Endothelial cell of umbilical vein (primary cell): ENCODE data around the gene TOM1L1. TPM values are rescaled to one million over a fixed set of nuclear protein-coding genes. Genes with fewer than 3 reads are reported as not detected.

Experiments used
- BruUV-seq: library from RNA; stranded (reverse); fragments of 400-500 nt; replicated peaks from 2 replicates; lab custom pipeline; 2021; lab: Mats Ljungman, UMichigan
- CTCF ChIA-PET: fragments of 300-600, 350-600 bp; sonication (Branson Sonifier 250); formaldehyde crosslinking; loops from one replicate; lab custom pipeline; 2021; ENCODE audit warnings: antibody characterized with exemption, inconsistent platforms; lab: Charles Lee
- POLR2A ChIA-PET: fragments of 300-600, 350-600 bp; sonication (Branson Sonifier 250); formaldehyde crosslinking; loops from one replicate; lab custom pipeline; 2021; ENCODE audit warnings: antibody characterized with exemption, inconsistent platforms; lab: Charles Lee
- DNase-seq: peaks from one replicate; pipeline ENCODE4 v3.0.0-alpha.2; 2011; ENCODE audit warnings: low read depth, low spot score
- FAIRE-seq: peaks from 2 replicates; lab custom pipeline; 2011; peaks lifted over from hg19 to GRCh38; lab: Jason Lieb, UNC
- H2AFZ ChIP-seq: 2 replicates; pipeline ENCODE4 v1.6.0; 2012; ENCODE audit warnings: low read depth, low read length, control low read depth, inconsistent platforms
- H3K27ac ChIP-seq: 2 replicates; pipeline ENCODE4 v1.5.1; 2011; ENCODE audit warnings: low read depth, mild to moderate bottlenecking, control low read depth, low read length, moderate library complexity; ENCODE audit not compliant: insufficient read depth
- H3K27me3 ChIP-seq, 2 experiments: 2 replicates each; pipeline versions ENCODE4 v1.6.0 to v1.6.1; 2011; ENCODE audit warnings: low read length in 2 of 2, mixed read lengths in 1 of 2; ENCODE audit not compliant: control insufficient read depth in 2 of 2, insufficient read depth in 2 of 2
- H3K36me3 ChIP-seq, 2 experiments: 2 replicates in 1 of 2; 3 replicates in 1 of 2; pipeline ENCODE4 v1.5.1; 2011; ENCODE audit warnings: low read length in 2 of 2, mild to moderate bottlenecking in 1 of 2, moderate library complexity in 1 of 2; ENCODE audit not compliant: control insufficient read depth in 2 of 2, insufficient read depth in 2 of 2; ENCODE audit errors: extremely low read depth in 1 of 2
- H3K4me1 ChIP-seq: 3 replicates; pipeline ENCODE4 v1.5.1; 2011; ENCODE audit warnings: mild to moderate bottlenecking, low read length; ENCODE audit not compliant: control insufficient read depth, insufficient read depth; ENCODE audit errors: extremely low read depth
- H3K4me2 ChIP-seq: 2 replicates; pipeline ENCODE4 v1.6.1; 2011; ENCODE audit warnings: low read length, control low read depth, mixed read lengths; ENCODE audit not compliant: insufficient read depth
- H3K4me3 ChIP-seq, 3 experiments: fragments of 200-600 bp in 1 of 3; sonication (generic), shearing (Covaris generic) in 1 of 3; replicated peaks in 1 of 3; 2 replicates each; pipeline ENCODE4 v1.5.1; 2011 to 2016; ENCODE audit warnings: control low read depth in 3 of 3, low read length in 3 of 3, mild to moderate bottlenecking in 2 of 3, inconsistent platforms in 1 of 3, low read depth in 1 of 3, moderate library complexity in 1 of 3; ENCODE audit not compliant: insufficient read depth in 1 of 3
- H3K79me2 ChIP-seq: 2 replicates; pipeline ENCODE4 v1.6.0; 2012; ENCODE audit warnings: low read length, inconsistent platforms; ENCODE audit not compliant: control insufficient read depth, insufficient read depth
- H3K9ac ChIP-seq: replicated peaks from 2 replicates; pipeline ENCODE3; 2011; ENCODE audit warnings: low read length, control low read depth; ENCODE audit not compliant: insufficient read depth; ENCODE audit errors: extremely low read depth
- H3K9me1 ChIP-seq: replicated peaks from 3 replicates; pipeline ENCODE4 v1.6.0; 2011; ENCODE audit warnings: mild to moderate bottlenecking, low read length; ENCODE audit not compliant: control insufficient read depth, insufficient read depth; ENCODE audit errors: extremely low read depth
- H3K9me3 ChIP-seq: replicated peaks from 2 replicates; pipeline ENCODE4 v1.5.1; 2012; ENCODE audit warnings: low read length, inconsistent platforms; ENCODE audit not compliant: control insufficient read depth, insufficient read depth
- H4K20me1 ChIP-seq: replicated peaks from 2 replicates; pipeline ENCODE3; 2011; ENCODE audit warnings: mild to moderate bottlenecking, low read length; ENCODE audit not compliant: control insufficient read depth, insufficient read depth; ENCODE audit errors: extremely low read depth
- CTCF ChIP-seq, 2 donors: IDR thresholded peaks; 1 replicate in 1 of 2; 2 replicates in 1 of 2; pipeline ENCODE4 v1.5.1; 2011; ENCODE audit warnings: low read length in 2 of 2, mild to moderate bottlenecking in 2 of 2, moderate library complexity in 2 of 2, control low read depth in 1 of 2, inconsistent platforms in 1 of 2, low read depth in 1 of 2; ENCODE audit not compliant: insufficient read depth in 1 of 2; ENCODE audit errors: extremely low read depth in 1 of 2
- EZH2 ChIP-seq: IDR thresholded peaks from 2 replicates; pipeline ENCODE4 v1.6.1; 2012; ENCODE audit warnings: borderline replicate concordance, low read depth, mild to moderate bottlenecking, moderate library complexity, low read length, inconsistent platforms; ENCODE audit not compliant: severe bottlenecking
- FOS ChIP-seq: IDR thresholded peaks from 2 replicates; pipeline ENCODE4 v1.6.1; 2011; ENCODE audit warnings: mild to moderate bottlenecking, low read length, moderate library complexity, borderline replicate concordance; ENCODE audit not compliant: insufficient read depth
- GATA2 ChIP-seq: IDR thresholded peaks from 2 replicates; pipeline ENCODE4 v1.7.0; 2011; ENCODE audit warnings: low read depth, mild to moderate bottlenecking, moderate library complexity, mixed read lengths, low read length; ENCODE audit not compliant: insufficient read length, insufficient read depth
- JUN ChIP-seq: IDR thresholded peaks from 2 replicates; pipeline ENCODE4 v1.6.1; 2011; ENCODE audit warnings: borderline replicate concordance, low read depth; ENCODE audit not compliant: insufficient read length, insufficient read depth
- MAX ChIP-seq: IDR thresholded peaks from 2 replicates; pipeline ENCODE4 v1.6.1; 2011; ENCODE audit not compliant: insufficient read depth, insufficient read length
- MYC ChIP-seq: IDR thresholded peaks from one replicate; pipeline ENCODE4 v1.6.1; 2011; ENCODE audit warnings: mild to moderate bottlenecking, low read depth, low read length
- POLR2A ChIP-seq: IDR thresholded peaks from 2 replicates; pipeline ENCODE4 v1.6.1; 2012; ENCODE audit warnings: low read depth, mild to moderate bottlenecking, control low read depth, low read length
- dilution Hi-C: fragments of 300-500 bp; cut with MboI; formaldehyde crosslinking; loops from one replicate; pipeline ENCODE4 v1.15.0; 2019; ENCODE audit warnings: low sequenced_read_pairs; ENCODE audit not compliant: extremely low pct_ligation_motif_present
- intact Hi-C: fragments of 100-400 bp; cut with micrococcal nuclease; formaldehyde crosslinking; loops from one replicate; pipeline ENCODE4 v1.10.0; 2022
- polyA plus RNA-seq, 4 experiments: library from polyadenylated mRNA; depleted of rRNA in 3 of 4; stranded (reverse) in 3 of 4; unstranded in 1 of 4; fragments of >200 nt; gene quantifications; 2 replicates each; pipeline versions ENCODE4 v1.2.1 to v1.2.3, GENCODE V29; 2011 to 2012; ENCODE audit warnings: missing spikeins in 1 of 4
- total RNA-seq: library from RNA; stranded (reverse); gene quantifications from 2 replicates; pipeline ENCODE4 v1.2.3, GENCODE V29; 2021

Gene TOM1L1
- total and polyA plus RNA-seq, 2 donors (not counting 3 experiments of a cell fraction or from before 2014, with no cell fraction given): 0.44 to 0.60 TPM

- H2AFZ ChIP-seq: no peak overlapping the region
- no peak overlapping the region for H3K27ac ChIP-seq
- intact Hi-C loops: no loop called here
- no TSS peak for BruUV-seq
- peaks cover 24% of the 10 kb centered on the region for H3K79me2 ChIP-seq
- H3K9me3 ChIP-seq: no peaks in the 10 kb centered on the region
- H3K27me3 ChIP-seq: no peaks in the 10 kb centered on the region
- H3K9ac ChIP-seq: no peak overlapping the region
- no peaks in the 10 kb centered on the region for H3K36me3 ChIP-seq
- H3K4me2 ChIP-seq: no peak overlapping the region
- no peaks in the 10 kb centered on the region for H3K9me1 ChIP-seq
- peaks cover 15% of the 10 kb centered on the region for H3K4me1 ChIP-seq
- no peak for FAIRE-seq
- POLR2A ChIA-PET: no interaction called here
- no peak for TF ChIP-seq EZH2
- no peak for TF ChIP-seq POLR2A
- no peak for TF ChIP-seq GATA2
- no peak for TF ChIP-seq MAX
- no peak for TF ChIP-seq MYC
- TF ChIP-seq JUN: no peak
- dilution Hi-C loops: no loop called here
- no peaks in the 10 kb centered on the region for H4K20me1 ChIP-seq
- no peak for DNase-seq
- CTCF ChIA-PET: interaction anchor here (0.7 kb wide), 1 partner anchor 462 kb away, joined by 3 read pairs; no protein-coding TSS in a partner anchor
- no peak overlapping the region for H3K4me3 ChIP-seq
Observed at GRCh38 chr17:54971901-54972300, 71.2 kb downstream of the TOM1L1 start.

- Histone ChIP-seq H3K4me2 (no peak overlapping the region), H3K9ac (no peak overlapping the region), H4K20me1 (no peaks in the 10 kb centered on the region), H3K79me2 (peaks cover 17% of the 10 kb centered on the region), H3K27me3 (no peaks in the 10 kb centered on the region), H3K9me1 (no peaks in the 10 kb centered on the region), H3K27ac (no peak overlapping the region), H3K36me3 (no peaks in the 10 kb centered on the region), H2AFZ (no peak overlapping the region), H3K4me3 (no peak overlapping the region), H3K4me1 (peaks cover 11% of the 10 kb centered on the region), H3K9me3 (no peaks in the 10 kb centered on the region)
- ChIA-PET POLR2A (no interaction called here), CTCF (interaction anchor here (1.1 to 1.5 kb wide), 3 partner anchors 13 to 384 kb away, joined by 3 to 5 read pairs (median 4); no protein-coding TSS in a partner anchor)
- TF ChIP-seq FOS (no peak), EZH2 (no peak), GATA2 (no peak), CTCF (IDR thresholded peaks at IDR 0.05; ENCODE audit: extremely low read depth in 1 of 2, insufficient read depth in 1 of 2, low read depth in 1 of 2, low read length in 2 of 2) (no peak), JUN (no peak)
- no TSS peak for BruUV-seq
- no peak for FAIRE-seq
- no peak for DNase-seq
- dilution Hi-C loops (no loop called here), intact Hi-C loops (no loop called here)
Observed at GRCh38 chr17:54972406-54973138, 71.9 kb downstream of the TOM1L1 start.
